Measurements from ENCODE around the gene TNFAIP1.

The TNFAIP1 gene

GRCh38 chr17:28368915-28369683, 33.5 kb downstream of the TNFAIP1 start:
- intact Hi-C loops (cut with DNase I; ENCODE audit: low total_unique reads): no loop called here
- peaks cover 6 to 30% (median 23%) of the 10 kb centered on the region in 4 donors for H3K4me1 ChIP-seq
- no peaks in the 10 kb centered on the region for H3K27me3 ChIP-seq
- H3K4me3 ChIP-seq: no peak overlapping the region
- DNase-seq: no peak
- TF ChIP-seq CTCF (IDR thresholded peaks at IDR 0.05): no peak
- no peaks in the 10 kb centered on the region for H3K9me3 ChIP-seq
- no peak overlapping the region for H3K27ac ChIP-seq
- H3K36me3 ChIP-seq: peaks cover 0 to 28% (median 7%) of the 10 kb centered on the region in 3 donors

GRCh38 chr17:28369684-28370034, 34.1 kb downstream of the TNFAIP1 start:
- peaks cover 0 to 23% (median 6%) of the 10 kb centered on the region in 3 donors for H3K36me3 ChIP-seq
- H3K27ac ChIP-seq: peak overlapping the region; percentile 72 to 77
- intact Hi-C loops (cut with DNase I; ENCODE audit: low total_unique reads): no loop called here
- no peak for DNase-seq
- H3K4me3 ChIP-seq: no peak overlapping the region
- H3K4me1 ChIP-seq: peaks cover 6 to 30% (median 23%) of the 10 kb centered on the region in 4 donors
- TF ChIP-seq CTCF (IDR thresholded peaks at IDR 0.05): no peak
- no peaks in the 10 kb centered on the region for H3K27me3 ChIP-seq
- no peaks in the 10 kb centered on the region for H3K9me3 ChIP-seq

- intact Hi-C loops (cut with DNase I; ENCODE audit: low total_unique reads): no loop called here
- H3K9me3 ChIP-seq: no peaks in the 10 kb centered on the region
- H3K27me3 ChIP-seq: no peaks in the 10 kb centered on the region
- H3K36me3 ChIP-seq: peaks cover 0 to 17% (median 6%) of the 10 kb centered on the region in 3 donors
- H3K4me1 ChIP-seq: peaks cover 6 to 30% (median 23%) of the 10 kb centered on the region in 4 donors
- no peak for TF ChIP-seq CTCF (IDR thresholded peaks at IDR 0.05)
- peak in 1 of 2 donors; percentile 38 for DNase-seq
- peak within 1 kb of the TSS; percentile 72 to 77 for H3K27ac ChIP-seq
- H3K4me3 ChIP-seq: peak within 1 kb of the TSS; percentile 55 to 65
These were observed 34.6 kb downstream of the TNFAIP1 start, which contains the start of gene VTN for GRCh38 chr17:28370035-28370743. Gene VTN, minus strand, starts transcription at chr17:28370307. Its CDS starts 104 bp downstream, at chr17:28370203.

- DNase-seq: no peak
- Histone ChIP-seq H3K4me1 (peaks cover 6 to 30% (median 23%) of the 10 kb centered on the region in 4 donors), H3K9me3 (no peaks in the 10 kb centered on the region), H3K4me3 (peak overlapping the region in 1 of 2 donors; percentile 65), H3K27me3 (no peaks in the 10 kb centered on the region), H3K27ac (peak overlapping the region; percentile 72 to 77), H3K36me3 (peaks cover 0 to 13% (median 6%) of the 10 kb centered on the region in 3 donors)
- TF ChIP-seq CTCF (IDR thresholded peaks at IDR 0.05): no peak
- intact Hi-C loops (cut with DNase I; ENCODE audit: low total_unique reads): no loop called here
These were observed 35.2 kb downstream of the TNFAIP1 start for GRCh38 chr17:28370744-28371103.

- Histone ChIP-seq H3K4me1 (peaks cover 6 to 30% (median 23%) of the 10 kb centered on the region in 4 donors), H3K4me3 (peak within 1 kb of the TSS; percentile 55 to 65), H3K27ac (peak within 1 kb of the TSS; percentile 72 to 77), H3K27me3 (no peaks in the 10 kb centered on the region), H3K9me3 (no peaks in the 10 kb centered on the region), H3K36me3 (peaks cover 0 to 8% (median 6%) of the 10 kb centered on the region in 3 donors)
- no peak for TF ChIP-seq CTCF (IDR thresholded peaks at IDR 0.05)
- intact Hi-C loops (cut with DNase I; ENCODE audit: low total_unique reads): no loop called here
- peak; percentile 73 to 91 for DNase-seq
These were observed 36.0 kb downstream of the TNFAIP1 start, which contains the start of gene SARM1 for GRCh38 chr17:28371245-28372202. Gene SARM1, plus strand, starts transcription at chr17:28371694. Its CDS starts 339 bp downstream, at chr17:28372033.

Measured in tibial artery (tissue), 4 donors.